ENCODE results near the gene TRIM2. TPM values are rescaled to one million over a fixed set of nuclear protein-coding genes. Genes with fewer than 3 reads are reported as not detected.
A peak's percentile ranks its signal among the peaks of the same experiment; 100 is the strongest.
"Not testable (repeated sequence)": the region's sequence is repeated elsewhere in the genome, so short reads cannot be mapped to it uniquely, and the experiment has no call there.

The TRIM2 gene
- 90.6 TPM for total RNA-seq

- peak; percentile 59 for DNase-seq (ENCODE audit: low spot score)
Measured at GRCh38 chr4:153204247-153204671, at the start of gene TRIM2. Gene TRIM2 (plus strand): TSS chr4:153204443. CDS start chr4:153204531, 88 bp downstream.

GRCh38 chr4:153155686-153156085 lies 48.6 kb upstream of the TRIM2 start:
- no peak for DNase-seq (ENCODE audit: low spot score)

GRCh38 chr4:153156263-153156662 lies 48.0 kb upstream of the TRIM2 start:
- DNase-seq (ENCODE audit: low spot score) = no peak

GRCh38 chr4:153156721-153157120 lies 47.5 kb upstream of the TRIM2 start:
- DNase-seq (ENCODE audit: low spot score) = no peak

- no peak for DNase-seq (ENCODE audit: low spot score)
Measured at GRCh38 chr4:153159016-153159415, 45.2 kb upstream of the TRIM2 start.

- DNase-seq (ENCODE audit: low spot score) = no peak
Measured at GRCh38 chr4:153159728-153160221, 44.5 kb upstream of the TRIM2 start.

GRCh38 chr4:153160821-153161220 lies 43.4 kb upstream of the TRIM2 start:
- no peak for DNase-seq (ENCODE audit: low spot score)

GRCh38 chr4:153161226-153161963 lies 42.8 kb upstream of the TRIM2 start:
- DNase-seq (ENCODE audit: low spot score) = no peak

GRCh38 chr4:153165236-153165635 lies 39.0 kb upstream of the TRIM2 start:
- not testable (repeated sequence) for DNase-seq (ENCODE audit: low spot score)

- DNase-seq (ENCODE audit: low spot score) = no peak
Measured at GRCh38 chr4:153166716-153167501, 37.3 kb upstream of the TRIM2 start.

GRCh38 chr4:153169776-153170175 lies 34.5 kb upstream of the TRIM2 start:
- no peak for DNase-seq (ENCODE audit: low spot score)

GRCh38 chr4:153170407-153170806 lies 33.8 kb upstream of the TRIM2 start:
- no peak for DNase-seq (ENCODE audit: low spot score)

GRCh38 chr4:153174821-153175567 lies 29.2 kb upstream of the TRIM2 start:
- no peak for DNase-seq (ENCODE audit: low spot score)

- DNase-seq (ENCODE audit: low spot score) = no peak
Measured at GRCh38 chr4:153176938-153177337, 27.3 kb upstream of the TRIM2 start.

- DNase-seq (ENCODE audit: low spot score) = no peak
Measured at GRCh38 chr4:153177841-153178240, 26.4 kb upstream of the TRIM2 start.

- no peak for DNase-seq (ENCODE audit: low spot score)
Measured at GRCh38 chr4:153179100-153179499, 25.1 kb upstream of the TRIM2 start.

GRCh38 chr4:153181293-153181692 lies 22.9 kb upstream of the TRIM2 start:
- no peak for DNase-seq (ENCODE audit: low spot score)

- no peak for DNase-seq (ENCODE audit: low spot score)
Measured at GRCh38 chr4:153181700-153182099, 22.5 kb upstream of the TRIM2 start.

- no peak for DNase-seq (ENCODE audit: low spot score)
Measured at GRCh38 chr4:153183146-153183545, 21.1 kb upstream of the TRIM2 start.

GRCh38 chr4:153185331-153185852 lies 18.9 kb upstream of the TRIM2 start:
- no peak for DNase-seq (ENCODE audit: low spot score)

GRCh38 chr4:153186046-153186728 lies 18.1 kb upstream of the TRIM2 start:
- DNase-seq (ENCODE audit: low spot score) = no peak

All from ureter (tissue), 1 donor.